Stimulated activated CD8-positive, alpha-beta memory T cell treated with anti-CD3 and anti-CD28 coated beads, Interleukin-4, amount 100 ng/mL, for 1 hour (primary cell): Measurements from ENCODE around the gene ZGRF1.
"Not testable (repeated sequence)": the region's sequence is repeated elsewhere in the genome, so short reads cannot be mapped to it uniquely, and the experiment has no call there.

Experiments used
- DNase-seq, 2 donors: peaks; one replicate each; pipeline ENCODE4 v3.0.0-alpha.2; 2020; ENCODE audit warnings: low read depth in 2 of 2, low spot score in 1 of 2

ZGRF1 gene

DNA sequence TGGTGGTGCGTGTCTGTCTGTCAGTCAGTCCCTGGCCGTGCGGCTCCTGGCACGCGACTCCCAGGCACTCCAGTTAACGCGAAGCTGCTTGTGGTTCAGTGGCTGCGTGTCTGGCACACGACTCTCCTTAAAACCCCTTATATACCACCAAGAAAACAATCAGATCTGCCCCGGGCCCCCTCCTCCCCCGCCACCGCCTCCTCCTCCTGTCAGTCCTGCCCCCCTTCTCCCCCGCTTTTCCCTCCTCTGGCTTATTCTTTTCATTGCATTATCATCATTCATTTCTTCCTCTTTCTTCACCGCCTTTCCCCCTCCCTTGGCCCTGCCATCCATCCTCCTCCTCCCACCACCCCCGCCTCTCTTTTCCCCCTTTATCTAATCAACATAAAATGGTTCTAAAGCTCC, 120.6 kb downstream of the ZGRF1 start, which contains the start of gene NEUROG2:
Gene NEUROG2, minus strand, starts transcription at position 115 of the 405 bp plus-strand sequence. CDS start 705 bp downstream, outside the sequence.
- DNase-seq = no peak

DNA sequence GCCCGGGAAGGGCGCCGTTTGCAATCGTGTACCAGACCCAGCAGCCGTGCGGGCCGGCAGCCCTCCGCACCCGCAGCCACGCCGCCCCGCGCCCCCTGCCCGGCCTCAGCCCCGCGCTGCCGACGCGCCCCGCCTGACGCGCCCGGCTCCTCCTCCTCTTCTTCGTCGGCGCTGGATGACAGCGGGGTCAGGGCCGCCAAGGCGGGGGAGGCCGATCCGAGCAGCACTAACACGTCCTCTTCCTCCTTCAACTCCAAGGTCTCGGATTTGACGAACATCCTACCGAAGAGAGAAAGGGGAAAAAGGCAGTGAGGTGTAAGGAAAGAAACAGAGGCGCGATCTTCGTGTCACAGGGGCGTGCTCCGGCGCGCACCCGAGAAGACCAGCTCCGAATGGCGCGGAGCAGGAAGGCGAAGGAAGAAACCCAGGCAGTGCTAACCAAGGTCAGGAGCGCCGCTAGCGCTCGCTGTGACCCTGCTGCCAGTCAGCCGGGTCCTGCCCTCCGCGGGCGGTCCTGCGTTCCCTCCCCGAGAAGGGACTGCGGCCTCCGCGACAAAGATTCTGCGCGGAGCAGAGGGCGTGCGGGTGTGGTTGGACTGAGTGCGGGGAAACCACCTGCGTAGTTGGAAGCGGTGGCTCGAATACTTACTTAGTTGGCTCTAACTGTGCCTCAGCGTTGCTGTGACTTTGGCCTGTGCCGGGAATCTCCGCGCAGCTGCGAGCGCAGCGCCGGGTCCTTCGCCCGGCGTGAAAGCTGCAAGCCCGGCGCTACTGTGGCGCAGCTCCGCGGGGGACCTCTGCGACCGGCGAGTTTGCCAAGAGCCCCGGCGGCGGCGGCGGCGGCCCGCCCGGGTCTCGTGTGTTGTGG, 121.3 kb downstream of the ZGRF1 start:
- no peak for DNase-seq

DNA sequence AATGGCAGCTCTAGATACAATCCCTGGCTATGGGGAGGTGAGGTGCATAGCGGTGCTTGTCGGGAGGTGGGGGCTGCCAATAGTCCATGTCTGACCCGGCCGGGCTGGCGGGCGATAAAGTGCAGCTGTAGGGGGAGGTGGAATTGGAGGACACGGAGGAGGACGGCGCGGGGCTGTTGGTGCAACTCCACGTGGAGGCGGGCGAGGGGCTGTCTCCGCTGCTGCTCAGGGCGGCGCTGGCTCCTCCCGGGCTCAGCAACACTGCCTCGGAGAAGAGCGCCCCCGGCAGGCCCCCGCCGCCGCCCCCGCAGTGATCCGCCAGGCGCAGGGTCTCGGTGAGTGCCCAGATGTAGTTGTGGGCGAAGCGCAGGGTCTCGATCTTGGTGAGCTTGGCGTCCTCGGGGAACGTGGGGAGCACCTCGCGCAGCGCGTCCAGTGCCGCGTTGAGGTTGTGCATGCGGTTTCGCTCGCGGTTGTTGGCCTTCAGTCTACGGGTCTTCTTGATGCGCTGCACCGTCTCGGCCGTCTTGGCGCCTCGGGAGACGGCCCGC, 122.0 kb downstream of the ZGRF1 start:
- no peak for DNase-seq

DNA sequence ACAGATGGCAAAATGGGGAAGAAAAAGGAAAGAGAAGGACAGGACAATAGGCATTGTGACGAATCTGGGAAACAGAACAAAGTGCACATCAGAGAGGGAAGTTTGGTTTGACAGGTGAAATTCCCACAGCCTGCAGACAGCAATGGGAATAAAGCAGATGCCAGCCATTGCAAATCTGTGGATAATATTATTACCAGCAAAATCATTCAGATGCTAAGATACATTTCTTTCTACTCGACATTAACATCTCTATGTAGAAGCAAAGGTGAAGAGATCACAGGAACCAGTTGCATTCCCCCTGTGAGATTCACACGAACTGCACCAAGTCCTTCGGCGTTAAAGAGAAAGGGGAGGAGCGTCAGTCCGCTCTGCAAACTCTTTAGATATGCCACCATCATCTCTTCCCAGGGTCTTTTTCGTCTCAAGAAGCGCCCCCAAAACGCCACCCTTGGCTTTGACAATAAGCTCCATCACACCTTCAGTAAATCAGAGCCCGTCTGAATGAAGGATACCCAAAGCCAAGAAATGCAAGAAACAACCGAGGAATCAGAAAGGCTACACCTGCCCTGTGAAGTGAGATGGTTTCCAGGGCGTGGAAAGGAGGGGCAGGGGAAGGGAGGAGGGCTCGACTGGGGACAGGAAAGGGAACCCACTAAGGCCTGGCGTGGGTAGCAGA, 122.6 kb downstream of the ZGRF1 start:
- DNase-seq = no peak

DNA sequence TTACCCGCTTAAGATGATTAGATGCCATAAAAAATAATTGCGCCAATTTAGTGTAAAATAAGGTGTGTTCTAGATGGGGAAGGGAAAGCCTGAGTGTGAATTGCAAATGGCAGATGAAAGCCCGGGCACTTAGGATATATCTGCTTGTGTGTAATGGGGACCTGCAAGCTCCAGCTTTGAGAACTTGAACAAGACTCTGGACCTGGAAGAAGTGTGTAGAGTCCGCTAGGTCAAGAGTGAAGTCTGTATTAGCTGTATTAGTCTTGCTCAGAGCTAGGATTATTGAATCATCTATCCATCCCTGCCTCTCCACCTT, 124.9 kb downstream of the ZGRF1 start:
- DNase-seq = no peak

DNA sequence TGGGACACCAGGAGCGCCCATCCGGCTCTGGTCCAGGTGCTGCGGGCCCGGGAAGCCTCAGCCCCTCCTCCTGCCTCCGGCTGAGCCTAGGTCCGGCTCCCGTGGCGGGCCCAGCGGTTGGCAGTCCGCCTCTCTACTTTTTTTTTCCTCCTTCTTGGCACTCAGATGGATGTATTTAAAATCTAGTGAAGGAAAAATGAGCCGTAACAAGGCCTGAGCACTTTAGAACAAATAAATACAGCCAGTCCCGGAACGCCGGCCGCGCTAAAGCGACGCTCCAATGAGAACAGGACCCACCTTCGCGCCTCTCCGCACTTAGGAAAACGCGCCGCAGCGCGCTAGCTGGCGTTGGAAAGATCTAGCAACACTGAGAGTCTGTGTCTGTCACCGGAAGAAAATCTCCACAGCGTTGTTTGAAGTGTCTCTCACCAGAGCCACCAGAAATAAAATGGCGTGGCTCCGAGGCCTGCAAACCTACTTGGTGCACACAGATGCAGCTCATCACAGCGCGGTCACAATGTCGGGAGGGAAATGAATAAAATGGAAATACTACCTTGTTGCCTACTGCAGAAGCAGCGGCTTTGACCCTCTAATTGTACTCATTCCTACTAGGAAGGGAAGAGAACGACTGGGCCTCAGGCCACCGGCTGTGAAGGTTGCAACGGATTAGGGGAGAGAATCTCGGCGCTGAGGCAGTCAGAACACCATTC, 125.5 kb downstream of the ZGRF1 start:
- DNase-seq = no peak

DNA sequence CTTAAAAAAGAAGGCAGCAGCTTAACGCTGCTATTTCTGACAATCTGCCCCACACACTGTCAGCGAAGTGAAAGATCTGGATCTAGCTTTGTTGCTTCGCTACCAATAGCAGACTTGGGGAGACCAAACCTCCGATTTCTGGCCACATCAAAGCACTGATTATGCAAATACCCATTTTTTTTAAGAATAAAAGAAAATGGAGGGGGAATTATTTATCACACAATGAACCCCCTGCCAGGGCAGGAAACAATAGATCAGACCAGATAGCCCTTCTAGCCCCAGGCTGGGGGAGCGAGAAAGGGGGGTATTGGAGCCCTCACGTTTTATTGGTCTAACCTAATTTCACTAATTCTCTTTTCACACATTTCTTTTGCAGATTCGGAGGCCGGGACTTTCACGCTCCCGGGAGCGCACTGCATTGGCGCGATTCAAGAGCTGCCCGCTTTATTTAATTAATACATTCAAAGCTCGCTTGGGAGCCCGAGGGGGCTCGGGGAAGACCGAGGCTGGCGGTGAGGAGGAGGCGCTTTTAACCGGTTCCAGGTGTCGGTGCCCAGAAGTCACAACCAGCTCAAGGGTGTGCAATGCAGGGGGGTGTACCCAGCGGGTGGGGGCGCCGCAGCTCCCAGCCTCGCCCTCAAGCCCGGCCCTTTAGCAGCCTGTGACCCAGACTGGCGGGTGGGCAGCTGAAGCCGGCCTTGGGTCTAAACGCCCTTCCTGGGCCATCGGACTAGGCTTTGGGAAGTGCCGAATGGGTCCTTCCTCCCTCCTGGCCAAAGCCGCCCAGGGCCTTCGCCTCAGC, 126.2 kb downstream of the ZGRF1 start:
- DNase-seq = no peak

DNA sequence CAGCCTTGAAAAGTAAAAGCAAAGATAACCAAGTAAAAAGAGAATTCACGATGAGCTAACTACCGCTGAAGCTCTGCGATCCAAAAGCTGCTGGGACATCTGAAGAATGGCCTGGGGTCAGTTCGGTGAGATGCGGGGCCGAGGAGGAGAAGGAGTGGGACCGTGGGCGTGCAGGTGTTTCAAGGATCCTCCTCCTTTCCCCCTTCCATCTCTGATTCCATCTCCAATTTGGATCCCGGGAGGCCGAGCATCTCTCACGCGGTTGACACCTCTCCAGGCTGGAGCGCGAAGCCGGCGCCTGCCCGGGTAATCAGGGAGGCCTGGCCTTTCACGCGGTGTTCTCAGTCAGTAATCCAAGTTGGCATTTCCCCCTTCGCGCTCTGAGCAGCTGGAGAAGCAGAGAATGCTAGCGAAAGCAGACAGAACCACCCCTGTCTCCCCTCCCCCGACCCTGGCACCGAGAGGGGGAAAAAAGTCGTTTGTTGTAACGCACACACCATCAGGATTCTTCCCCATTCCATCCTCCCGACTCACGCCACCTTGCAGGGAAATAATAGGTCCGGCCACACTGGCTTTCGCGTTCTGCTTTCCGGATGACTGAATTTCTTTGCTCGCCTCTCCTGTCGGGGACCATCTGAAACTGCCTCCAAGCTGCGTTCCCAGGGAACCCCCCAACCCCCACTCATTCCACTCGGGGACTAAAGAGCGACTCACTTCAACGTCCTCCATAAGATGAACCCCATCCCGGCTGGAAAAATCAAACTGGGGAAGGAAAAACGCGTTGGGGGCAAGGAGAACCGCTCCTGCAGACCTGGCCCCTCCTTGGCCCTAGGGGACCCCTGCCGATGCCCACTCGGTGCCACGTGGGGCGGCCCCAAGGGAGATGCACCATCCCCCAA, 127.2 kb downstream of the ZGRF1 start:
- no peak for DNase-seq

DNA sequence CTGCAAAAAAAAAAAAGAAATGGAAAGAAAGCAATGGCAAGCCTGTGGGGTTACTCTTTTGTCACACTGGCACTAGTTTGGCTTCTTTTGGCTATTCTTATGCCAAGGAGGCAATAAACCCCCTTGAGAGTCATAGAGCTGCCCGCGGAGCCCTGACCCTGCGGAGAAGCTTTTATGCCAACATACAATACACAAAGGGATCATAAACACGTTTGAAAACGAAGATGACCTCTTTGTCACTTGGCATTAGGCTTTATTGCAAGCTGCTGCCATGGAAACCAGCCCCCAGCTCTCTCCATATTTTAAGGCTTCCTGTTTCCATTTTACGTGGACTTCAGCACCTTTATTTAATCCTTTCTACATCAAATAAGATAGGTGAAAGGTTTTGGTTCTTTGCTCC, 128.4 kb downstream of the ZGRF1 start:
- DNase-seq = no peak

DNA sequence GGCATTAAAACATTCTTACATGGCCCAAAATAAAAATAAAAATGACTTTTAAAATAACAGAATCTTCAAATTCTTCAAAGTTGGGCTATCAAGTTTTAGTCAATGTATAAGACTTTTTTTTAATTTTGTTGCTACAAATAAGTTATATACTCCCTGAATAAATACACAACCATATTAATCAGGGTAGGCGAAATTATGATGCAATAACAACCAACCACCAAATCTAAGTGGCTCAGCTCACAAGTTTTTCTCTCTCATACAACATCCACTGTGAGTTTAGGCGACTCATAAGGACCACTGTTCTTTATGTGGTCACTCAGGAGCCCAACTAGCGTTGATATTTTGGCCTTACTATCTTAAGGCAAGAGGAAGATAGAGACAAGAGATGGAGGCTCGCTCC, 131.9 kb downstream of the ZGRF1 start:
- no peak for DNase-seq

DNA sequence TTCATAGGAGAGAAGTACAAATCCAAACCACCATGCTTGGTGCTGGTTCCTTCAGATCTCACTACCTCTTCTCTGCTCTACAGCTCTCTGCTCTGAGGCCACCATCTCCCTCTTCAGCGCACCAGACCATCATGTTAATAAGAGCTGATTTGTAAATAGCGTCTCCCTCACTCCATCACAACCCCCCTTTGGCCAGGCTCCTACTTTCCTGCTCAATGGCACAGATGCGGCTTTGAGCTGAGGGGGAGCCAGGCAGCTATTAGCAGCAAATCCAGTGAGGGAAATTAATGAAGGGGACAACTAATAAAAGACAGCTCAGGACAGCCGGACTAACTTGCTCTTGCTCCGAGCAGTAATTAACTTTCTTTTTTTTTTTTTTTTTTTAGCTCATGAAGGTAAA, 133.8 kb downstream of the ZGRF1 start:
- no peak for DNase-seq

DNA sequence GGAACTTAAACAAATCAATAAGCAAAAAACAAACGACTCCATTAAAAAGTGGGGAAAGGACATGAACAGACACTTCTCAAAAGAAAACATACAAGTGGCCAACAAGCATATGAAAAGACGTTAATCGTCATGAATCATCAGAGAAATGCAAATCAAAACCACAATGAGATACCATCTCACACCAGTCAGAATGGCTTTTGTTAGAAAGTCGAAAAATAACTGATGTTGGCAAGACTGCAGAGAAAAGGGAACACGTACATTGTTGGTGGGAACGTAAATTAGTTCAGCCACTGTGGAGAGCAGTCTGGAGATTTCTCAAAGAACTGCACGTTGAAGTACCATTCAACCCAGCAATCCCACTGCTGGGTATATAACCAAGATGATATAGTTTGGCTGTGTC, 144.4 kb downstream of the ZGRF1 start:
- no peak for DNase-seq

DNA sequence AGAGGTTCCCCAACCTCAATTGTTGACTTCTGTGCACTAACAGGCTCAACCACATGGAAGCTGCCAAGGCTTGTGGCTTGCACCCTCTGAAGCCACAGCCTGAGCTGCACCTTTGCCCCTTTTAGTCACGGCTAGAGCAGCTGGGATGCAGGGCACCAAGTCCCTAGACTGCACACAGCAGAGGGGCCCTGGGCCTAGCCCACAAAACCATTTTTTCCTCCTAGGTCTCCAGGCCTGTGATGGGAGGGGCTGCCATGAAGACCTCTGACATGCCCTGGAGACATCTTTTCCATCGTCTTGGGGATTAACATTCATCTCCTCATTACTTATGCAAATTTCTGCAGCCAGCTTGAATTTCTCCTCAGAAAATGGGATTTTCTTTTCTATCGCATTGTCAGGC, 145.9 kb downstream of the ZGRF1 start:
- DNase-seq = not testable (repeated sequence)
